ENCODE measurements around the gene PSMB7.

PSMB7 gene

GRCh38 chr9:124303762-124304161, 111.5 kb downstream of the PSMB7 start:
- no peak overlapping the region for H3K9ac ChIP-seq (ENCODE audit: insufficient read length)
- no peak overlapping the region for H3K4me3 ChIP-seq
- no peak for DNase-seq (ENCODE audit: low read depth, low spot score)
- H3K9me3 ChIP-seq (ENCODE audit: low read depth, low read length): no peaks in the 10 kb centered on the region
- H3K36me3 ChIP-seq (ENCODE audit: insufficient read depth, low read length): no peaks in the 10 kb centered on the region
- TF ChIP-seq POLR2AphosphoS5 (IDR thresholded peaks at IDR 0.05; ENCODE audit: borderline replicate concordance, low read depth, low read length) (no peak), EZH2 (IDR thresholded peaks at IDR 0.05) (no peak), FOXP2 (optimal IDR thresholded peaks at IDR 0.05; ENCODE audit: control extremely low read depth, extremely low read length, insufficient read depth) (no peak)
- H3K27ac ChIP-seq: no peak overlapping the region

All from SK-N-MC (cell line).